ENCODE data around the gene CD40LG.

Gene CD40LG

DNA sequence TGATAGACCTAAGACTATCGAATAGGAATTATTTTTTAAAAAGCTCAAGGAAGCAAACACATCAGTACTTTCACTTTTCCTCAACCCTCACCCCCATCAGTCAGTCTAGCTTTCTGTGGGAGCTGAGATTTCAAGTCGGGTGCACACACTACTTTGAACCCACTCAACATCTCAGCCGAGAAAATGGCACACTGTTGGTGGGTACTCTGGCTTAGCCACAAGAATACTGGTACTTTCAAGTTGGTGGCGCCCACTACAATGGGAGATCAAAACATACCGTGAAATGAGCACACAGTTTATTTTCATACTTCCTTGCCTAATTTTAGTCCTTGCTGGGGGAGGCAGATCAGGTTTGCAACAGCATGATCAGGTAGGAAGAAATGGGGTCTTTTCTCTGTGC, 10.2 kb downstream of the CD40LG start:
- Histone ChIP-seq H3K4me1 (ENCODE audit: insufficient read depth, poor library complexity, severe bottlenecking) (no peaks in the 10 kb centered on the region), H3K36me3 (ENCODE audit: low read depth) (no peaks in the 10 kb centered on the region), H3K27me3 (ENCODE audit: insufficient read depth, poor library complexity, severe bottlenecking) (no peaks in the 10 kb centered on the region), H3K9me3 (ENCODE audit: severe bottlenecking) (no peaks in the 10 kb centered on the region), H3K27ac (ENCODE audit: poor library complexity, severe bottlenecking) (no peak overlapping the region), H3K4me3 (ENCODE audit: severe bottlenecking) (no peak overlapping the region)
- no peak for ATAC-seq (ENCODE audit: low read depth)
- TF ChIP-seq, protein P1, sequence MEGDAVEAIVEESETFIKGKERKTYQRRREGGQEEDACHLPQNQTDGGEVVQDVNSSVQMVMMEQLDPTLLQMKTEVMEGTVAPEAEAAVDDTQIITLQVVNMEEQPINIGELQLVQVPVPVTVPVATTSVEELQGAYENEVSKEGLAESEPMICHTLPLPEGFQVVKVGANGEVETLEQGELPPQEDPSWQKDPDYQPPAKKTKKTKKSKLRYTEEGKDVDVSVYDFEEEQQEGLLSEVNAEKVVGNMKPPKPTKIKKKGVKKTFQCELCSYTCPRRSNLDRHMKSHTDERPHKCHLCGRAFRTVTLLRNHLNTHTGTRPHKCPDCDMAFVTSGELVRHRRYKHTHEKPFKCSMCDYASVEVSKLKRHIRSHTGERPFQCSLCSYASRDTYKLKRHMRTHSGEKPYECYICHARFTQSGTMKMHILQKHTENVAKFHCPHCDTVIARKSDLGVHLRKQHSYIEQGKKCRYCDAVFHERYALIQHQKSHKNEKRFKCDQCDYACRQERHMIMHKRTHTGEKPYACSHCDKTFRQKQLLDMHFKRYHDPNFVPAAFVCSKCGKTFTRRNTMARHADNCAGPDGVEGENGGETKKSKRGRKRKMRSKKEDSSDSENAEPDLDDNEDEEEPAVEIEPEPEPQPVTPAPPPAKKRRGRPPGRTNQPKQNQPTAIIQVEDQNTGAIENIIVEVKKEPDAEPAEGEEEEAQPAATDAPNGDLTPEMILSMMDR (IDR thresholded peaks at IDR 0.05; ENCODE audit: poor library complexity, severe bottlenecking): no peak
- no peak for DNase-seq (ENCODE audit: low spot score)

DNA sequence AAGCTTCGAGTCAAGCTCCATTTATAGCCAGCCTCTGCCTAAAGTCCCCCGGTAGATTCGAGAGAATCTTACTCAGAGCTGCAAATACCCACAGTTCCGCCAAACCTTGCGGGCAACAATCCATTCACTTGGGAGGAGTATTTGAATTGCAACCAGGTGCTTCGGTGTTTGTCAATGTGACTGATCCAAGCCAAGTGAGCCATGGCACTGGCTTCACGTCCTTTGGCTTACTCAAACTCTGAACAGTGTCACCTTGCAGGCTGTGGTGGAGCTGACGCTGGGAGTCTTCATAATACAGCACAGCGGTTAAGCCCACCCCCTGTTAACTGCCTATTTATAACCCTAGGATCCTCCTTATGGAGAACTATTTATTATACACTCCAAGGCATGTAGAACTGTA, 11.2 kb downstream of the CD40LG start:
- DNase-seq (ENCODE audit: low spot score) (no peak), ATAC-seq (ENCODE audit: low read depth) (no peak)
- Histone ChIP-seq H3K9me3 (ENCODE audit: severe bottlenecking) (no peaks in the 10 kb centered on the region), H3K27ac (ENCODE audit: poor library complexity, severe bottlenecking) (no peak overlapping the region), H3K36me3 (ENCODE audit: low read depth) (no peaks in the 10 kb centered on the region), H3K27me3 (ENCODE audit: insufficient read depth, poor library complexity, severe bottlenecking) (no peaks in the 10 kb centered on the region), H3K4me3 (ENCODE audit: severe bottlenecking) (no peak overlapping the region), H3K4me1 (ENCODE audit: insufficient read depth, poor library complexity, severe bottlenecking) (no peaks in the 10 kb centered on the region)
- TF ChIP-seq, protein P1 (IDR thresholded peaks at IDR 0.05; ENCODE audit: poor library complexity, severe bottlenecking): no peak

DNA sequence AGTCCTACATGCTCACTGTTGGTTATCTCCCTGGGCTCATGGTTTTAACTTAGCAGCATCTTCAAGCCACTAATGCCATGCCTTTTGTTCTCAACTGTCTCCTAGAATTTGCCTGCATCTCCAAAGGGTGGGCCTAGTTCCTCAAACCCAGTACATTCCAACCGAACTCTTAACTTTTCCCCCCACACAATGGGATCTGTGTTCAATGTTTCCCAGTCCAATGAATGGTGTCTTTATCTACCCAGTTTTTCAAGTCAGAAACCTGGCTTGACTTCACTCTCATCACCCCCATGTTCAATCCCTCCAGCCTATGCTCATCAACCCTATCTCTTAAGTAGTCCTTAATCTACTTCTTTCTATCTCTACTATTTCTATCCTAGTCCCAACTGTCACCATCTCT, 12.9 kb downstream of the CD40LG start:
- ATAC-seq (ENCODE audit: low read depth) (no peak), DNase-seq (ENCODE audit: low spot score) (no peak)
- Histone ChIP-seq H3K9me3 (ENCODE audit: severe bottlenecking) (no peaks in the 10 kb centered on the region), H3K27ac (ENCODE audit: poor library complexity, severe bottlenecking) (no peak overlapping the region), H3K36me3 (ENCODE audit: low read depth) (no peaks in the 10 kb centered on the region), H3K4me3 (ENCODE audit: severe bottlenecking) (no peak overlapping the region), H3K27me3 (ENCODE audit: insufficient read depth, poor library complexity, severe bottlenecking) (no peaks in the 10 kb centered on the region), H3K4me1 (ENCODE audit: insufficient read depth, poor library complexity, severe bottlenecking) (no peaks in the 10 kb centered on the region)
- TF ChIP-seq, protein P1 (IDR thresholded peaks at IDR 0.05; ENCODE audit: poor library complexity, severe bottlenecking): no peak

DNA sequence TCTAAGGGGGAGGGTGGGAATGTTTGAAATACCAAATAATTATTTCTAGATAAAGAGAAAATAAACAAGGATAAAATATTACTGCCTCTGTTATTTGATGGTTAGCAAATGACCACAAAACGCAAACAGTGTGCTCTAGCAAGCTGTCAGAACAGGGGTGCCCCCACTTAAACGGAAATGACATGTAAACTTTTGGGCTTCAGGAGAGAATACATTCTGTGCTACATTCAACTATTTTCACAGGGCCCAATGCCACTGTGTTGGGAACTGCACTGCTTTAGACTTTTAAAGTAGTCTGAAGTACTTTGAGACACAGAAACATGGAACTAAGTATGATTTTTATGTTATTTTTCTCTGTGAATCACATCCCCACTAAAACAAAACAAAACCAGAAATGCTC, 14.1 kb downstream of the CD40LG start:
- TF ChIP-seq, protein P1 (IDR thresholded peaks at IDR 0.05; ENCODE audit: poor library complexity, severe bottlenecking): no peak

DNA sequence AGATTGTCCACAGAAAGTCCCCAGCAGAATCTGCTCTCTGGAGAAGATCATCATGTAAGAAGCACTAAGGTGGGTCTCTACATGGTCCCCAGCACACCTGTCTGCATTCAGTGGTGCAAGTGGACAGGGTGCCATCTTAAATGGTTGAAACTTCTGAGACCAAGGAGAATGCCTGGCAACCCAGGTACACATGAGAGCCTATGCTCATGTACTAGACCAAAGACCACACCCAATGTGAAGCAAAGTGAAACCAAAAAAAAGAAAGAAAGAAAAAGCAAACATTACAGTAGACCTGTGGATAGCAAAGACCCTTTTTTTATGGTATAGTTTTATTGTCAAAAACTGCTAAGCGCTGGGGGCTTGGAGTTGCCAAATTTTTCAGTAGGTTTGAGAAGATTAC, 15.0 kb downstream of the CD40LG start:
- Histone ChIP-seq H3K4me1 (ENCODE audit: insufficient read depth, poor library complexity, severe bottlenecking) (no peaks in the 10 kb centered on the region), H3K27me3 (ENCODE audit: insufficient read depth, poor library complexity, severe bottlenecking) (no peaks in the 10 kb centered on the region), H3K9me3 (ENCODE audit: severe bottlenecking) (no peaks in the 10 kb centered on the region), H3K27ac (ENCODE audit: poor library complexity, severe bottlenecking) (no peak overlapping the region), H3K4me3 (ENCODE audit: severe bottlenecking) (no peak overlapping the region), H3K36me3 (ENCODE audit: low read depth) (no peaks in the 10 kb centered on the region)
- TF ChIP-seq, protein P1 (IDR thresholded peaks at IDR 0.05; ENCODE audit: poor library complexity, severe bottlenecking): no peak
- ATAC-seq (ENCODE audit: low read depth): no peak
- no peak for DNase-seq (ENCODE audit: low spot score)

More for the DNA sequence above, 14.1 kb downstream of the CD40LG start:
- no peak for ATAC-seq (ENCODE audit: low read depth)
- H3K4me1 ChIP-seq (ENCODE audit: insufficient read depth, poor library complexity, severe bottlenecking): no peaks in the 10 kb centered on the region
- no peak overlapping the region for H3K4me3 ChIP-seq (ENCODE audit: severe bottlenecking)
- H3K36me3 ChIP-seq (ENCODE audit: low read depth): no peaks in the 10 kb centered on the region
- no peak overlapping the region for H3K27ac ChIP-seq (ENCODE audit: poor library complexity, severe bottlenecking)
- DNase-seq (ENCODE audit: low spot score): no peak
- H3K27me3 ChIP-seq (ENCODE audit: insufficient read depth, poor library complexity, severe bottlenecking): no peaks in the 10 kb centered on the region
- no peaks in the 10 kb centered on the region for H3K9me3 ChIP-seq (ENCODE audit: severe bottlenecking)
